Thymus (tissue), 11 donors: ENCODE results near the gene FAM185A. TPM values are rescaled to one million over a fixed set of nuclear protein-coding genes. Genes with fewer than 3 reads are reported as not detected.
"Not testable (repeated sequence)": the region's sequence is repeated elsewhere in the genome, so short reads cannot be mapped to it uniquely, and the experiment has no call there.

Source experiments
- DNase-seq, 9 donors: peaks; one replicate each; pipeline ENCODE4 v3.0.0-alpha.2; 2013; ENCODE audit warnings: low spot score in 9 of 9, low read depth in 6 of 9, missing footprints in 1 of 9
- H3K27ac ChIP-seq, 2 donors: one replicate each; pipeline ENCODE4 v1.5.1; 2013; ENCODE audit warnings: control low read depth in 1 of 2, low read depth in 1 of 2, low read length in 1 of 2, mild to moderate bottlenecking in 1 of 2, moderate library complexity in 1 of 2
- H3K27me3 ChIP-seq, 2 donors: one replicate each; pipeline ENCODE4 v1.5.1; 2013; ENCODE audit warnings: low read length in 1 of 2; ENCODE audit not compliant: control insufficient read depth in 2 of 2, insufficient read depth in 1 of 2
- H3K36me3 ChIP-seq, 2 donors: one replicate each; pipeline ENCODE4 v1.5.1; 2013; ENCODE audit warnings: low read length in 1 of 2, mild to moderate bottlenecking in 1 of 2, moderate library complexity in 1 of 2; ENCODE audit not compliant: control insufficient read depth in 2 of 2, insufficient read depth in 2 of 2
- H3K4me1 ChIP-seq, 2 donors: one replicate each; pipeline ENCODE4 v1.5.1; 2013; ENCODE audit warnings: low read length in 2 of 2; ENCODE audit not compliant: control insufficient read depth in 2 of 2, insufficient read depth in 2 of 2
- H3K4me3 ChIP-seq, 2 donors: one replicate each; pipeline ENCODE4 v1.5.1; 2013; ENCODE audit warnings: low read length in 2 of 2, control low read depth in 1 of 2, mild to moderate bottlenecking in 1 of 2
- H3K9me3 ChIP-seq, 2 donors: one replicate each; pipeline ENCODE4 v1.5.1; 2013; ENCODE audit warnings: low read length in 1 of 2, mild to moderate bottlenecking in 1 of 2; ENCODE audit not compliant: control insufficient read depth in 2 of 2, insufficient read depth in 1 of 2
- WGBS: extraction: QIAGEN DNeasy Blood & Tissue Kit; methylation state at CpG from one replicate; pipeline ENCODE4 v1.1.7; 2013; 5-methylcytosine and 5-hydroxymethylcytosine counted together
- polyA plus RNA-seq: library from polyadenylated mRNA; stranded (reverse); fragments of 200-250 nt; gene quantifications from one replicate; pipeline ENCODE4 v1.2.3, GENCODE V29; 2013
- total RNA-seq: library from RNA; stranded (reverse); fragments of 120-200 nt; gene quantifications from one replicate; pipeline ENCODE4 v1.2.4, GENCODE V29; 2013
- donor health status: healthy.

The FAM185A gene
- total and polyA plus RNA-seq, 2 donors: 5.6 to 8.2 TPM

DNA sequence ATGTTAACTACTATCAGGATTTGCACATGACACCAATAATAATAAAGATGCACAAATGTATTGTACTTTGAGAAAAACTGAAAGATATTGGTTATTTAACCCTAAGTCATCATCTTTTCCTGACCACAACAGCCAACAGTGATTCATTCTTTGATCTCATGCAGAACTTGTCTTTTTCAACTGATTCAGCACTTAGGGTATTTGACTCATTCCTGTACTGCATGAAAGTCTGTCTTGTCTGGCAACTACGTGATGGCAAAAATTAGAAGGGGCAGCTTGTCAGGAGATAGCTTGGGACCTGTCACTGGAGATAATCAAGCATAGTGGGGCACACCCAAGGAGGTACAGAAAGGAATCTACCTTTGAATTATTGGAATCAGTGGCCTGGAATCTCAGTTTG is 86.2 kb downstream of the FAM185A start:
- no peaks in the 10 kb centered on the region for H3K27me3 ChIP-seq
- no peaks in the 10 kb centered on the region for H3K36me3 ChIP-seq
- no peaks in the 10 kb centered on the region for H3K4me1 ChIP-seq
- no peaks in the 10 kb centered on the region for H3K9me3 ChIP-seq
- WGBS: 88% methylated on average over 1 of the region's 1 CpG
- no peak for DNase-seq
- no peak overlapping the region for H3K27ac ChIP-seq
- no peak overlapping the region for H3K4me3 ChIP-seq

DNA sequence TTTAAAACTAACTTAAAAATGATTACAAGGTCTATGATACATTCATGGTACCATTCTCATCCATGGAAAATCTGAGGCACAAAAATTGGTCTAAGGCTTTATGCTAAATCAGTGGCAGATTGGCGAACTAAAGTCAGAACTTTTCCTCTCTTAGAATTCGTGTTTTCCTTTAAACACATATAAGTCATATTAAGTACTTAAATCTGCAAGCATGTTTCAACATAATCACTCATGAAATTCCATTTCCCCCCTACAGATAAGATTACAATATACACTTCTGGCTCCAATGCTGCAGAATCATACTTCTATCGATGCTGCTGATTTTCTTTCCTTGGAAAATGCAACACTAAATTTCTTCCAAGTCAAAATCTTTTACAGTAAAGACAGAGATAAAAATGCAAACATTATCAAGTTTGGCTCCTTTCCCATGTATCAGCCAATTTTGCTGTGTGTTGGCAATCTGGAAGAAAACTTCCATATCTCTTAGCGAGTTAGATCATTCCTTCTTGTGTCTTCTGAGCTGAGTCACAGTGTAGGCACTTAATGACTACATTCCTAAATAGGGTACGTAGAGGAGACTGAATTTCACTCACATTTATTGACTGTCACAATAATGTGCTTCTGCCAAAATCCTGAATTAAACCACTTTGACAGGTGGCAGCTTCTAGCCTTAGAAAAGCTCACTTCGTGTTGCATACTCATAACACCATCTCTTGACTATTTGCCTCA is 87.6 kb downstream of the FAM185A start:
- 93% methylated on average over 6 of the region's 6 CpGs for WGBS
- no peaks in the 10 kb centered on the region for H3K9me3 ChIP-seq
- no peaks in the 10 kb centered on the region for H3K4me1 ChIP-seq
- H3K27ac ChIP-seq: no peak overlapping the region
- H3K4me3 ChIP-seq: no peak overlapping the region
- no peaks in the 10 kb centered on the region for H3K27me3 ChIP-seq
- DNase-seq: no peak
- no peaks in the 10 kb centered on the region for H3K36me3 ChIP-seq

DNA sequence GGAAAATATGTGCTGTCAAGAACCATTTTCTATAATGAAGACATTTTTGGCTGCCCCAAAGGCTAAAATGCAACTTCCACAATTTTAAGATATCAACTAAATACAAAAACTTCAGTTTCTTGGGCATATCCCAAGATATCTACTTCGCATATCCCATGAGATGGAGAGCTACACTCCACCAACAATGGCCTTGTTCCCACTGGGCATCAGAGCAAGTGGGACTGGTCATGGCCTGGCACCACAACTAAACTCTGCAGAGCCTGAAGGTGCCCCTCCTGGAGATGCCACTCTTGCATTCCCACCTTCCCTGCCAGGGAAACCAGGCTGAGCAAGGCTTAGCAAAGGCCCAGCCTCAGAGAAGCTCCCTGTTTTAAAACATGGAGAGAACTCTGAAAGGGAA is 88.2 kb downstream of the FAM185A start:
- 98% methylated on average over 1 of the region's 1 CpG for WGBS
- Histone ChIP-seq H3K4me1 (no peaks in the 10 kb centered on the region), H3K27me3 (no peaks in the 10 kb centered on the region), H3K27ac (no peak overlapping the region), H3K36me3 (no peaks in the 10 kb centered on the region), H3K4me3 (no peak overlapping the region), H3K9me3 (no peaks in the 10 kb centered on the region)
- DNase-seq: no peak

GRCh38 chr7:102837802-102838201 is 89.0 kb downstream of the FAM185A start:
- no peak for DNase-seq
- H3K36me3 ChIP-seq: no peaks in the 10 kb centered on the region
- no peak overlapping the region for H3K4me3 ChIP-seq
- H3K27me3 ChIP-seq: no peaks in the 10 kb centered on the region
- no peaks in the 10 kb centered on the region for H3K4me1 ChIP-seq
- WGBS: 92% methylated on average over 3 of the region's 3 CpGs
- H3K27ac ChIP-seq: no peak overlapping the region
- no peaks in the 10 kb centered on the region for H3K9me3 ChIP-seq

- DNase-seq, H3K4me1 ChIP-seq, H3K36me3 ChIP-seq, H3K4me3 ChIP-seq, H3K27me3 ChIP-seq, H3K9me3 ChIP-seq, H3K27ac ChIP-seq: not testable (repeated sequence)
- 96% methylated on average over 10 of the region's 10 CpGs for WGBS
Observed at GRCh38 chr7:102838572-102839101, 89.8 kb downstream of the FAM185A start.

GRCh38 chr7:102840404-102840803 is 91.6 kb downstream of the FAM185A start:
- H3K4me3 ChIP-seq: no peak overlapping the region
- H3K36me3 ChIP-seq: no peaks in the 10 kb centered on the region
- no peaks in the 10 kb centered on the region for H3K27me3 ChIP-seq
- H3K27ac ChIP-seq: no peak overlapping the region
- WGBS: 98% methylated on average over 3 of the region's 3 CpGs
- no peaks in the 10 kb centered on the region for H3K9me3 ChIP-seq
- no peak for DNase-seq
- H3K4me1 ChIP-seq: no peaks in the 10 kb centered on the region

GRCh38 chr7:102841290-102841689 is 92.5 kb downstream of the FAM185A start:
- no peaks in the 10 kb centered on the region for H3K27me3 ChIP-seq
- 68% methylated on average over 2 of the region's 2 CpGs for WGBS
- H3K36me3 ChIP-seq: no peaks in the 10 kb centered on the region
- H3K4me3 ChIP-seq: no peak overlapping the region
- no peaks in the 10 kb centered on the region for H3K4me1 ChIP-seq
- DNase-seq: peak in 2 of 9 donors; percentile 11 to 16
- no peak overlapping the region for H3K27ac ChIP-seq
- no peaks in the 10 kb centered on the region for H3K9me3 ChIP-seq

DNA sequence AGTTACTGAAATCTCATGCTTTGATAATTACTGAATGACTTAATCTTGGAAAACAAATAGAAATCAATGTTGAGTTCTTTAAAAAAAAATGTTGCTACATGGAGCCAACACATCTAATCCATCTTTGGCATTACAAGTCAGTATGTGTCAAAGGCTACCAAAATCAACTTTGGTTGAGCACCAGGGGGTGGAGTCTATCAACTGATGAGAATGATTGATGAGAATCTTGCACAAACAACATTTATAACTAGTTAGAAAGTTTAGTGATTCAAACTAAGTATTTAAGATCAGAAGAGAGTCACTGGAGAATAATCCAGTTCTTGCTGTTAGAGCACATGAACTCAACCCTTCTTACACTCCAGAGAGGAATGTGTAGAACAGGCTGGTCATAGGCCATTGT is 93.5 kb downstream of the FAM185A start:
- Histone ChIP-seq H3K36me3 (no peaks in the 10 kb centered on the region), H3K4me3 (no peak overlapping the region), H3K4me1 (no peaks in the 10 kb centered on the region), H3K9me3 (no peaks in the 10 kb centered on the region), H3K27ac (no peak overlapping the region), H3K27me3 (no peaks in the 10 kb centered on the region)
- DNase-seq: no peak

DNA sequence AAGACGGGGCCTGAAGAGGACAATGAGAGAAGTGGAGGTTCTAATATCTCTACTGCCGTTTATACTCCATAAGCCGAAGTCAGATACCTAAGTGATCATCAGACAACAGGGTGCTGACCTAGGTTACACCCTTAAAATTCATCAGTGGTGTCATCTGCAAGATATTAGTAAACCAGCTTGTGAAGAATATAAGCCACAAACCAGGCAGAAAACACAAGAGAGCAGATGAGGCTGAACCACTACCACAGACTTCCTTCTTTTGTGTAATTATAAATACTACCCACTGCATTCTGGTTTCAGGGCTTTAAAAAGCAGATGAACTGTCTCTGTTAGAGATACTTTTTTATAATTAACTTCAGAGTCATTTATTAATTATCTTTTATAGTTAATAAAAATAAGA is 95.1 kb downstream of the FAM185A start:
- WGBS: 92% methylated on average over 3 of the region's 3 CpGs
- H3K27ac ChIP-seq: no peak overlapping the region
- DNase-seq: no peak
- no peak overlapping the region for H3K4me3 ChIP-seq
- no peaks in the 10 kb centered on the region for H3K27me3 ChIP-seq
- H3K4me1 ChIP-seq: no peaks in the 10 kb centered on the region
- no peaks in the 10 kb centered on the region for H3K9me3 ChIP-seq
- no peaks in the 10 kb centered on the region for H3K36me3 ChIP-seq
